ENCODE measurements around the gene FGF9. TPM values are rescaled to one million over a fixed set of nuclear protein-coding genes. Genes with fewer than 3 reads are reported as not detected.

FGF9 gene
- total RNA-seq, 3 donors from 2014 or later (not counting 1 experiment from before 2014, with no cell fraction given) = 0.28 to 1.2 (median 0.80) TPM

DNA sequence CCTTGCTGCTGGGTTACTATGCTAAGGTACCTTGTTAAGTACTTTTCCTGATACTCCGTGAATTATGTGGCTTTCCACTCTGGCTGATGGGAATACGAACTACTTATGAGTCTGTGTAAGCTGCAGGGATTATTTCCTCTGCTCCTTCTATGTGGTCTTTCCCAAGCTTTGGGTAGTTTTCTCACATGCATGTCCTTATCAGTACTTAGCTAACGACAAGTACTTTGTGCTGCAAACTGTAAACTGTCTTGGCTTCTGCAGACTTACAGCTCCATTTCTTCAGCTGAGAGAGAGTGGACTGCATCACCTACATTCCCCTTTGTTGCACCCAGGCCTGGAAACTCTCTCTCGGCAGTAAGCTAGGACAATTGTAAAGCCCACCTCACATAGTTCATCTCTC lies 76.6 kb downstream of the FGF9 start:
- H3K4me1 Mint-ChIP-seq = no peaks in the 10 kb centered on the region
- Histone ChIP-seq H3K9me3 (ENCODE audit: control insufficient read depth, insufficient read depth, low read length) (no peaks in the 10 kb centered on the region), H3K36me3 (ENCODE audit: control insufficient read depth, insufficient read depth, low read length) (no peaks in the 10 kb centered on the region), H3K4me1 (ENCODE audit: control insufficient read depth, insufficient read depth, low read length) (no peaks in the 10 kb centered on the region), H3K27me3 (ENCODE audit: control insufficient read depth, insufficient read depth, low read length) (no peaks in the 10 kb centered on the region), H3K27ac (ENCODE audit: low read length) (no peak overlapping the region), H3K4me3 (ENCODE audit: low read length) (no peak overlapping the region)
- peaks cover 13 to 16% of the 10 kb centered on the region in 2 donors for H3K27me3 Mint-ChIP-seq (ENCODE audit: low read depth in 2 of 2)
- WGBS (ENCODE audit: insufficient coverage) = 59% methylated on average over 4 of the region's 4 CpGs
- H3K27ac Mint-ChIP-seq = no peak overlapping the region
- DNase-seq (no peak), ATAC-seq (no peak)
- H3K4me3 Mint-ChIP-seq = no peak overlapping the region
- TF ChIP-seq, protein P1, sequence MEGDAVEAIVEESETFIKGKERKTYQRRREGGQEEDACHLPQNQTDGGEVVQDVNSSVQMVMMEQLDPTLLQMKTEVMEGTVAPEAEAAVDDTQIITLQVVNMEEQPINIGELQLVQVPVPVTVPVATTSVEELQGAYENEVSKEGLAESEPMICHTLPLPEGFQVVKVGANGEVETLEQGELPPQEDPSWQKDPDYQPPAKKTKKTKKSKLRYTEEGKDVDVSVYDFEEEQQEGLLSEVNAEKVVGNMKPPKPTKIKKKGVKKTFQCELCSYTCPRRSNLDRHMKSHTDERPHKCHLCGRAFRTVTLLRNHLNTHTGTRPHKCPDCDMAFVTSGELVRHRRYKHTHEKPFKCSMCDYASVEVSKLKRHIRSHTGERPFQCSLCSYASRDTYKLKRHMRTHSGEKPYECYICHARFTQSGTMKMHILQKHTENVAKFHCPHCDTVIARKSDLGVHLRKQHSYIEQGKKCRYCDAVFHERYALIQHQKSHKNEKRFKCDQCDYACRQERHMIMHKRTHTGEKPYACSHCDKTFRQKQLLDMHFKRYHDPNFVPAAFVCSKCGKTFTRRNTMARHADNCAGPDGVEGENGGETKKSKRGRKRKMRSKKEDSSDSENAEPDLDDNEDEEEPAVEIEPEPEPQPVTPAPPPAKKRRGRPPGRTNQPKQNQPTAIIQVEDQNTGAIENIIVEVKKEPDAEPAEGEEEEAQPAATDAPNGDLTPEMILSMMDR (IDR thresholded peaks at IDR 0.05) = no peak
- intact Hi-C loops (cut with micrococcal nuclease) = no loop called here
- no peaks in the 10 kb centered on the region for H3K9me3 Mint-ChIP-seq
- no peaks in the 10 kb centered on the region for H3K36me3 Mint-ChIP-seq

DNA sequence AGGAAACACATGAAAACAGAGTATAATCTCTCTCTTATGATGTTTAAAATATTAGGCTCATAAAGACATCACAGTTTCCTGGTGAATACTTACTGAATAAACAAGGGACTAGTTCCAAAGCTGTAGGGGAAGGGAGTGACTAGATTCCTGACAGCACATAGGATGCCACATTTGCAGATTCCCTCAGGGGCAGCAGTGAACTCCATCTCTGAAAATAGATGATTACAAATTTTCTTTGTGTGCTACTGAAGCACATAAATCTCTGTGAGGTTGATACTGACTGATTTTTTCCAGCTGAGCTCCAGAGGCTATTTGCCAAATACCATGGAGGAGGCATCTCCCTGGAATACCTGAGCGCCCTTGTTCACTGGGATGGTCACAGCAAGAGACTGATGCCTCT lies 77.3 kb downstream of the FGF9 start:
- no peaks in the 10 kb centered on the region for H3K27me3 ChIP-seq (ENCODE audit: control insufficient read depth, insufficient read depth, low read length)
- no peaks in the 10 kb centered on the region for H3K36me3 Mint-ChIP-seq
- H3K4me3 ChIP-seq (ENCODE audit: low read length) = no peak overlapping the region
- no peaks in the 10 kb centered on the region for H3K36me3 ChIP-seq (ENCODE audit: control insufficient read depth, insufficient read depth, low read length)
- no peak overlapping the region for H3K27ac Mint-ChIP-seq
- 97% methylated on average over 1 of the region's 1 CpG for WGBS (ENCODE audit: insufficient coverage)
- H3K9me3 Mint-ChIP-seq = no peaks in the 10 kb centered on the region
- no peaks in the 10 kb centered on the region for H3K4me1 ChIP-seq (ENCODE audit: control insufficient read depth, insufficient read depth, low read length)
- TF ChIP-seq, protein P1 (IDR thresholded peaks at IDR 0.05) = no peak
- ATAC-seq = no peak
- H3K4me1 Mint-ChIP-seq = no peaks in the 10 kb centered on the region
- no peak overlapping the region for H3K27ac ChIP-seq (ENCODE audit: low read length)
- no peak for DNase-seq
- no peak overlapping the region for H3K4me3 Mint-ChIP-seq
- intact Hi-C loops (cut with micrococcal nuclease) = no loop called here
- no peaks in the 10 kb centered on the region for H3K9me3 ChIP-seq (ENCODE audit: control insufficient read depth, insufficient read depth, low read length)
- peaks cover 13 to 16% of the 10 kb centered on the region in 2 donors for H3K27me3 Mint-ChIP-seq (ENCODE audit: low read depth in 2 of 2)

DNA sequence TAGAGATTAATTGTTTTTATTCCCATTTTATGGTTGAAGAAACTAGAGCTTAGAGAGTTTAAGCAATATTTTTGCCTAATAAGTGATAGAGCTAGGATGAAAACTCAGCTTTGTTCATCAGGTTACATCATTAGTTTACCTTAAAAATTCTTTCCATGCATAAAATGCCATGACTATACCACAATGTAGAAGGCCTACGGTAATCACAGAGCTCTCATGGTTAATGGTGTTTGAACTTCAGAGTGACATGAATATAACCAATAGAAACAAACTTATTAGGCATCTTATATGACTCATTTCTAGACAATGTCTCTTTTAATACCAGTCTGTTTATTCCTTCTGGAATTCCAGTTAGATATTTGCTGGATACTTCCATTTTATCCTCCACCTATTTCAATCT lies 78.5 kb downstream of the FGF9 start:
- Mint-ChIP-seq H3K27ac (no peak overlapping the region), H3K4me1 (no peaks in the 10 kb centered on the region), H3K9me3 (no peaks in the 10 kb centered on the region), H3K36me3 (no peaks in the 10 kb centered on the region), H3K4me3 (no peak overlapping the region), H3K27me3 (ENCODE audit: low read depth in 2 of 2) (peaks cover 13 to 24% of the 10 kb centered on the region in 2 donors)
- H3K36me3 ChIP-seq (ENCODE audit: control insufficient read depth, insufficient read depth, low read length) = no peaks in the 10 kb centered on the region
- TF ChIP-seq, protein P1 (IDR thresholded peaks at IDR 0.05) = no peak
- H3K27me3 ChIP-seq (ENCODE audit: control insufficient read depth, insufficient read depth, low read length) = no peaks in the 10 kb centered on the region
- no peaks in the 10 kb centered on the region for H3K4me1 ChIP-seq (ENCODE audit: control insufficient read depth, insufficient read depth, low read length)
- intact Hi-C loops (cut with micrococcal nuclease) = no loop called here
- no peak for ATAC-seq
- H3K27ac ChIP-seq (ENCODE audit: low read length) = no peak overlapping the region
- 86% methylated on average over 1 of the region's 1 CpG for WGBS (ENCODE audit: insufficient coverage)
- H3K9me3 ChIP-seq (ENCODE audit: control insufficient read depth, insufficient read depth, low read length) = no peaks in the 10 kb centered on the region
- DNase-seq = no peak
- no peak overlapping the region for H3K4me3 ChIP-seq (ENCODE audit: low read length)

DNA sequence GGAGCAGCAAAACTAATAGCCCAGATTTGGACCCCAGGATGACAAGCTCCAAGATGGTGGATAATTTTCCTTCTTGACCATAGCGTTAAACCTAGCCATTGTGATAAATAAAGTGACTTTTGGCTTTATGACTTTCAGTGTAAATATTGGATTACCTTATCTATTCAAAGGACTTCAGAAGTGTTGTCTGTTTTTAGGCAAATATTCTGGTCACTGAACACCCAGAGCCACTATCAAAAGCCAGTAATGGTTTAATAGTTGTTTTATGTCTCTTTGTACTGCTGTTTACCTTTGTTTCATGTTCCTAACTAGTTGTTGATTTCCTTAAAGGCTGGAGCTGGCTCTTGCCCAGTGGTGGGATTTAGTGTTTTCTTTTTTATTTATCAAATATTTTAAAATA lies 81.6 kb downstream of the FGF9 start:
- Histone ChIP-seq H3K4me3 (ENCODE audit: low read length) (no peak overlapping the region), H3K27ac (ENCODE audit: low read length) (no peak overlapping the region), H3K4me1 (ENCODE audit: control insufficient read depth, insufficient read depth, low read length) (no peaks in the 10 kb centered on the region), H3K27me3 (ENCODE audit: control insufficient read depth, insufficient read depth, low read length) (no peaks in the 10 kb centered on the region), H3K9me3 (ENCODE audit: control insufficient read depth, insufficient read depth, low read length) (no peaks in the 10 kb centered on the region), H3K36me3 (ENCODE audit: control insufficient read depth, insufficient read depth, low read length) (no peaks in the 10 kb centered on the region)
- ATAC-seq (no peak), DNase-seq (no peak)
- TF ChIP-seq, protein P1 (IDR thresholded peaks at IDR 0.05) = no peak
- WGBS (ENCODE audit: insufficient coverage) = 88% methylated on average over 1 of the region's 1 CpG
- H3K36me3 Mint-ChIP-seq = no peaks in the 10 kb centered on the region
- no peaks in the 10 kb centered on the region for H3K9me3 Mint-ChIP-seq
- no peak overlapping the region for H3K27ac Mint-ChIP-seq
- intact Hi-C loops (cut with micrococcal nuclease) = no loop called here
- H3K27me3 Mint-ChIP-seq (ENCODE audit: low read depth in 2 of 2) = peaks cover 13 to 22% of the 10 kb centered on the region in 2 donors
- H3K4me1 Mint-ChIP-seq = no peaks in the 10 kb centered on the region
- no peak overlapping the region for H3K4me3 Mint-ChIP-seq
